WTC11 (cell line): ENCODE measurements around the gene NEXMIF.

ENCODE experiments used
- ATF6 ChIP-seq: sonication (generic); formaldehyde crosslinking; IDR thresholded peaks from 2 replicates; pipeline ENCODE4 v1.8.1; 2023; ENCODE audit warnings: mild to moderate bottlenecking, missing genetic modification reagents
- CREM ChIP-seq: sonication (generic); formaldehyde crosslinking; IDR thresholded peaks from 2 replicates; pipeline ENCODE4 v1.8.1; 2022; ENCODE audit warnings: mild to moderate bottlenecking, missing genetic modification reagents, moderate library complexity
- CTCF ChIP-seq: fragments of 200-600 bp; IDR thresholded peaks from 2 replicates; pipeline ENCODE4 v1.8.0; 2022; ENCODE audit warnings: antibody characterized with exemption
- E2F5 ChIP-seq: sonication (generic); formaldehyde crosslinking; IDR thresholded peaks from 2 replicates; pipeline ENCODE4 v1.8.1; 2022; ENCODE audit warnings: mild to moderate bottlenecking, moderate library complexity, missing genetic modification reagents
- PRRX2 ChIP-seq: fragments of 250-450 bp; sonication (Bioruptor Pico); IDR thresholded peaks from 2 replicates; pipeline ENCODE4 v1.8.0; 2021; ENCODE audit warnings: mild to moderate bottlenecking
- TEAD4 ChIP-seq: sonication (generic); formaldehyde crosslinking; IDR thresholded peaks from 2 replicates; pipeline ENCODE4 v1.8.0; 2022; ENCODE audit warnings: mild to moderate bottlenecking, missing genetic modification reagents
- TP53 ChIP-seq: sonication (generic); formaldehyde crosslinking; IDR thresholded peaks from 2 replicates; pipeline ENCODE4 v1.8.1; 2023; ENCODE audit warnings: mild to moderate bottlenecking, missing genetic modification reagents
- USF1 ChIP-seq: sonication (generic); formaldehyde crosslinking; IDR thresholded peaks from 2 replicates; pipeline ENCODE4 v1.8.0; 2022; ENCODE audit warnings: mild to moderate bottlenecking, missing genetic modification reagents
- USF2 ChIP-seq: sonication (generic); formaldehyde crosslinking; IDR thresholded peaks from 2 replicates; pipeline ENCODE4 v1.8.1; 2023; ENCODE audit warnings: mild to moderate bottlenecking, missing genetic modification reagents, moderate library complexity

- TF ChIP-seq CTCF (no peak), E2F5 (CRISPR knock-in tag) (no peak), USF1 (no peak), ATF6 (CRISPR knock-in tag) (no peak), TEAD4 (CRISPR knock-in tag) (no peak), PRRX2 (CRISPR knock-in tag) (no peak), CREM (CRISPR knock-in tag) (no peak), TP53 (CRISPR knock-in tag) (no peak), USF2 (CRISPR knock-in tag) (no peak)
Measured at GRCh38 chrX:74784629-74785028, 140.6 kb downstream of the NEXMIF start.
